A673 (cell line): ENCODE results near the gene HS6ST3. TPM values are rescaled to one million over a fixed set of nuclear protein-coding genes. Genes with fewer than 3 reads are reported as not detected.

Experiments used
- BruUV-seq: library from RNA; stranded (reverse); fragments of 400-500 nt; replicated peaks from 2 replicates; lab custom pipeline; 2021; lab: Mats Ljungman, UMichigan
- CTCF ChIA-PET: fragments of 300-600 bp; sonication (Branson Sonifier 250); formaldehyde crosslinking; loops from one replicate; lab custom pipeline; 2022; ENCODE audit warnings: antibody characterized with exemption; lab: Charles Lee
- POLR2A ChIA-PET: fragments of 300-600 bp; sonication (Branson Sonifier 250); formaldehyde crosslinking; loops from one replicate; lab custom pipeline; 2022; ENCODE audit warnings: antibody characterized with exemption; ENCODE audit not compliant: low non-redundant PET; lab: Charles Lee
- DNase-seq: peaks from one replicate; pipeline ENCODE4 v3.0.0-alpha.2; 2015; ENCODE audit warnings: low spot score
- H3K27ac ChIP-seq: fragments of 200-600 bp; sonication (generic); 2 replicates; pipeline ENCODE4 v1.5.1; 2016; ENCODE audit warnings: mixed run types, low read depth, mild to moderate bottlenecking, mixed read lengths, antibody characterized with exemption, low read length; ENCODE audit not compliant: poor library complexity, severe bottlenecking
- H3K27me3 ChIP-seq: fragments of 200-600 bp; sonication (generic); replicated peaks from 2 replicates; pipeline ENCODE4 v1.6.1; 2017; ENCODE audit warnings: mixed run types, low read depth, mild to moderate bottlenecking, mixed read lengths, antibody characterized with exemption, low read length; ENCODE audit not compliant: insufficient read depth, poor library complexity
- H3K36me3 ChIP-seq: fragments of 200-600 bp; sonication (generic); 2 replicates; pipeline ENCODE4 v1.6.1; 2016; ENCODE audit warnings: mixed run types, mild to moderate bottlenecking, mixed read lengths, antibody characterized with exemption, low read length; ENCODE audit not compliant: insufficient read depth, poor library complexity, severe bottlenecking
- H3K4me1 ChIP-seq: fragments of 200-600 bp; sonication (generic); 2 replicates; pipeline ENCODE4 v1.6.1; 2017; ENCODE audit warnings: mixed run types, mild to moderate bottlenecking, mixed read lengths, antibody characterized with exemption, low read length; ENCODE audit not compliant: insufficient read depth, poor library complexity, severe bottlenecking
- H3K4me3 ChIP-seq: fragments of 200-600 bp; sonication (generic); 2 replicates; pipeline ENCODE4 v1.5.1; 2016; ENCODE audit warnings: low read depth, mixed run types, mild to moderate bottlenecking, mixed read lengths, low read length; ENCODE audit not compliant: poor library complexity, severe bottlenecking
- H3K9me3 ChIP-seq: fragments of 200-600 bp; sonication (generic); 2 replicates; pipeline ENCODE4 v1.6.1; 2016; ENCODE audit warnings: mixed run types, low read depth, mild to moderate bottlenecking, mixed read lengths, antibody characterized with exemption, low read length; ENCODE audit not compliant: poor library complexity, severe bottlenecking
- CTCF ChIP-seq: fragments of 300-800, 200-600 bp; sonication (generic); conservative IDR thresholded peaks from 2 replicates; pipeline ENCODE4 v1.5.1; 2017; ENCODE audit warnings: low read depth, mild to moderate bottlenecking, antibody characterized with exemption, low read length, moderate library complexity, mixed read lengths
- EZH2 ChIP-seq: fragments of 200-600 bp; sonication (generic); IDR thresholded peaks from 2 replicates; pipeline ENCODE4 v1.6.1; 2017; ENCODE audit warnings: borderline replicate concordance, low read depth, mild to moderate bottlenecking, mixed read lengths, antibody characterized with exemption, low read length; ENCODE audit not compliant: poor library complexity, severe bottlenecking
- intact Hi-C: fragments of 100-400 bp; cut with micrococcal nuclease; formaldehyde crosslinking; loops from one replicate; pipeline ENCODE4 v1.10.0; 2022; ENCODE audit not compliant: unreplicated experiment
- total RNA-seq: library from RNA; stranded (reverse); gene quantifications from 2 replicates; pipeline ENCODE4 v1.2.3, GENCODE V29; 2021

Gene HS6ST3
- total RNA-seq, 1 experiment from 2014 or later, result not detected

- Histone ChIP-seq H3K4me3 (no peak overlapping the region), H3K27me3 (no peaks in the 10 kb centered on the region), H3K9me3 (no peaks in the 10 kb centered on the region), H3K27ac (no peak overlapping the region), H3K36me3 (no peaks in the 10 kb centered on the region), H3K4me1 (no peaks in the 10 kb centered on the region)
- no TSS peak for BruUV-seq
- intact Hi-C loops, result no loop called here
- ChIA-PET CTCF (no interaction called here), POLR2A (no interaction called here)
- TF ChIP-seq EZH2, result no peak
- no peak for DNase-seq
Measured at GRCh38 chr13:96191367-96191766, 101.5 kb downstream of the HS6ST3 start.

GRCh38 chr13:96193728-96194310, 103.9 kb downstream of the HS6ST3 start:
- H3K27ac ChIP-seq, result no peak overlapping the region
- H3K9me3 ChIP-seq, result no peaks in the 10 kb centered on the region
- no peaks in the 10 kb centered on the region for H3K27me3 ChIP-seq
- DNase-seq, result no peak
- no peak for TF ChIP-seq EZH2
- POLR2A ChIA-PET, result no interaction called here
- H3K4me3 ChIP-seq, result no peak overlapping the region
- no TSS peak for BruUV-seq
- H3K36me3 ChIP-seq, result no peaks in the 10 kb centered on the region
- CTCF ChIA-PET, result no interaction called here
- intact Hi-C loops, result no loop called here
- H3K4me1 ChIP-seq, result no peaks in the 10 kb centered on the region

- Histone ChIP-seq H3K4me1 (no peaks in the 10 kb centered on the region), H3K9me3 (no peaks in the 10 kb centered on the region), H3K4me3 (no peak overlapping the region), H3K36me3 (no peaks in the 10 kb centered on the region), H3K27ac (no peak overlapping the region), H3K27me3 (no peaks in the 10 kb centered on the region)
- TF ChIP-seq CTCF (no peak), EZH2 (no peak)
- intact Hi-C loops, result no loop called here
- no TSS peak for BruUV-seq
- DNase-seq, result no peak
- CTCF ChIA-PET, result no interaction called here
- POLR2A ChIA-PET, result no interaction called here
Measured at GRCh38 chr13:96198038-96198437, 108.1 kb downstream of the HS6ST3 start.

GRCh38 chr13:96199315-96199714, 109.4 kb downstream of the HS6ST3 start:
- no TSS peak for BruUV-seq
- POLR2A ChIA-PET, result no interaction called here
- Histone ChIP-seq H3K9me3 (no peaks in the 10 kb centered on the region), H3K4me1 (no peaks in the 10 kb centered on the region), H3K27ac (no peak overlapping the region), H3K27me3 (no peaks in the 10 kb centered on the region), H3K4me3 (no peak overlapping the region), H3K36me3 (no peaks in the 10 kb centered on the region)
- DNase-seq, result no peak
- CTCF ChIA-PET, result no interaction called here
- no peak for TF ChIP-seq CTCF
- intact Hi-C loops, result no loop called here
